Femur (tissue), 1 donor: ENCODE results near the gene MCC.
"Not testable (repeated sequence)": the region's sequence is repeated elsewhere in the genome, so short reads cannot be mapped to it uniquely, and the experiment has no call there.

ENCODE experiments used
- DNase-seq: peaks from one replicate; pipeline ENCODE4 v3.0.0-alpha.2; 2017

Gene MCC

DNA sequence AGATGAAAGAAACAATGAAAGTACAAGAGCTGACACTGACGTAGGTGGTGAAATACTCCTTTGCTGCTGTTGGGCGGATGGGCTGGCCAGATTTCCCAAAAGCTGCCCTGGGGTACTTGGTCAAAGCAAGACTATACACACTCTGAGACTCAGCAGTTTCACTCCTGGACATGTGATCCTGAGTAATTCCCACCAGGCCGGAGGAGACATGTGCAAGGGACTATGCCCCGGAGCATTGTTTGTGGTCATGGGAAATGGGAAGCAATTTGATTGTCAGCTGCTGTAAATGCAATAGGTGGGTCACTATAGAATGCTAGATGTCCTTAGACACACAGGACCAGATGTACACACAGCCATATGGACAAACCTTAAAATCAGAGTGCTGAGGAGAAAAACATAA is 395.6 kb downstream of the MCC start:
- DNase-seq, result no peak

DNA sequence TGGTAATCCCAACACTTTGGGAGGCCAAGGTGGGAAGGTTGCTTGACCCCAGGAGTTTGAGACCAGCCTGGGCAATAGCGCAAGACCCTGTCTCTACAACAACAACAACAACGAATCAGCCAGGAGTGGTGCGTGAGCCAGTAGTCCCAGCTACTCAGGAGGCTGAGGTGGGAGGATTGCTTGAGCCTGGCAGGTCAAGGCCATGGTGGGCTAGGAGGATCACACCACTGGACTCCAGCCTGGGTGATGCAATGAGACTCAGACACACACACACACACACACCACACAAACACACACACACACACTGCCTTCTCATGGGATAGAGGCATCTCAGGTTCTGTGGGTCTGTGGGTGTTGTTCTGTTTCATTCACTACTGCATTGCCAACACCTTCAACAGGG is 396.6 kb downstream of the MCC start:
- DNase-seq, result no peak

DNA sequence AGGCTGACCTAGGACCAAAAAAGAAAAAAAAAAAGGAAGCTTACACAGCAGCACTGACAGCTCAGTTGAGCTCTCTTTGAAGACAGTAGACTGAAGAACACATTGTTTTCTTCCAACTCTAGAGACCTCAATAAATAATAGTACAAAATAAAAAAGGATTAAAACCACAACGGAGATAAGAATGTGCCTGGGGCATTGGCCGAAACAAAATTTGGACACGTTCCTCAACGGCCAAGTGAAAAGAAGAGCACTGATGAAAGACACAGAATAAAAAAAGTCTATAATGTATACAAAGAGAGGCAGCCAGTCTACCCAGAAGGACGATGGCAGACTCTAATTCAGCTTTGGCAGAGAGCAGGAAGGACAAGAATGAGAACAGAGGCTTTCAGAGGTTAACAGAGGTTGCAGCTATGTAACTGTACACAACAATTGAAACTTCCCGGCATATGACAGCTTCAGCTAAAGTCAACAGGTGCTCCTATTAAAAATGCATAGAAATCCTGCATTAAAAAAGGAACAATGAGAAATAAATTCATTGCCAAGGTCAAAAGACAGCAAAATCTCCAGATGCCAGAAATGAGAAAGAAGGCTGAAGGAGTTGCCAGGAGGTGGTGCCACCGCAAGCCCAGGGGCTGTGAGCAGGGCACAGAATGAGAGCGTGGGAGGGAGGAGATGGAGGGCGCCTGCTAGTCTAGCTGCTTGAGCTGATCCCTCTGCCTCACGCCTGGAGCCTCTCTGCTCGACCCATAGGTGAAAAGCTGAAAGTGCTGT is 397.7 kb downstream of the MCC start:
- DNase-seq, result no peak

DNA sequence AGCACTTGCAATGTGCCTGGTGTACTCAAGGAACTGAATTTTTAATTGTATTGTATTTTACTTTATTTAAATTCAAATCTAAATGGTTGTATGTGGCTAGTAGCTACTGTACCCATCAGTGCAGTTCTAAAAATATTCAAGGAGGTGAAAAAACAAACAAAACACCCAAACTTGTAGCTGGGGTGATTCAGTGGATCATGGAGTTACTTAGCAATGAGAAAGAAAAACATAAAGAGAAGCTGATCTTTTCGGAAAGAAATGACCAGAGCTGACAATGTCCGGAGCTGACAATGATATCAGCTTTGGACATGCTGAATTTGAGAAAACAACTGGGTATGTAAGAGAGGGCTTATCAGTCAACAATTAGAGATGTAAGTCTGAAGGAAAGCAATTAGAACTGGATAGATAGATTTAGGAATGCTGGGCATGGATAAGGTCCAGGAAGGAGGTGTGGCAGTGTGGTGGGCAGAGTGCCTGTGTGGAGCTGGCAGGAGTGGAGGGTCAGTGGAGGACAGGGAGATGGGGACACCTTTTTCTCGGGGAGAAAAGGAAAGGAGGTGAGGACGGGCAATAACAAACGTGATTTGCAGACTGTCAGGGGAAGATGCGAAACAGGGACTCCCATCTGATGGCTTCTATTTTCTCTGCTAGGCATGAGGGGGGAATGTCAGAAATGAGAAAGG is 398.5 kb downstream of the MCC start:
- no peak for DNase-seq

DNA sequence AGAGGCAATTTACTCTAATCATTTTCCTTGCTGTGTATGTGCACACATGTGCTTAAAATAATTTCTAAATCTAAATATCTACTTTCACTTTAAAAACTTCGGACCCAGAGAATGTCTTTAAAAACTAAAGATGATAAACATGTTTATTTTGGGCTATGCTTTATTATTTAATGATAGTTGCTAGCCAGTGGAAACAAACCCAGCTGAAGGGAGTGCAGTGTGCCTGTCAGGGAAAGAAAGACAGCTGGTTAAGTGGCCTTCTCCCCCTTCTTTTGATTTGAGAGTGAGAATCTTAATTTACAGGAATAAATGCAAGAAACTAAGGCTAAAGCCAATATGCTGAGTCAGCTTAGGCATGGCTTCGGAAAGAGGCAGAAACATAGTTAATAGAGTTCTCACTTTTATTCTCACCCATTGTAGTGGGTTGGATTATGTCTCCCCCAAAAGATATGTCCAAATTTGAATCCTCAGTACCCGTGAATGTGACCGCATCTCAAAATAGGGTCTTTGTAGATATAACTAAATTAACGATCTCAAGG is 400.2 kb downstream of the MCC start:
- DNase-seq, result no peak

DNA sequence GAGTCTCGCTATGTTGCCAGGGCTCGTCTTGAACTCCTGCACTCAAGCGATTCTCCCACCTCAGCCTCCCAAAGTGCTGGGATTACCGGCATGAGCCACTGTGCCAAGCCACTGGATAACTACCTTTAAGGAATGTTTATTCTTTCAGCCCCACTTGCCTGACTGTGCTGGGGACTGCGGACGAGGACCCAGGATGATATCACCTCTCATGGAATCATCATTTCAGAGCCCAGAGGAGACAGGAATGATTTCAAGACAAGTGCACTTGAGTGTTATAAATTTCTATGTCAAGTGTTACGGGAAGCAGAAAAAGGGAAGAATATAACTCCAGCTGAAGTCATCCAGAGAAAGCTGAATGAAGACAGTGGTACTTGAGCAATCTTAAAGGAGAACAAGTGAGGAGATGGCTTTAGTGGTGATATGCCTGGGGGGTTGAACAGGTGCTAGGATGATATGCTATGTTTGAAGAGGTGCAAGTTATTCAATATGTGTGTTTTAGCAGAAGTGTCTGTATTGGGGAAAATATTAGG is 402.3 kb downstream of the MCC start:
- DNase-seq, result no peak

DNA sequence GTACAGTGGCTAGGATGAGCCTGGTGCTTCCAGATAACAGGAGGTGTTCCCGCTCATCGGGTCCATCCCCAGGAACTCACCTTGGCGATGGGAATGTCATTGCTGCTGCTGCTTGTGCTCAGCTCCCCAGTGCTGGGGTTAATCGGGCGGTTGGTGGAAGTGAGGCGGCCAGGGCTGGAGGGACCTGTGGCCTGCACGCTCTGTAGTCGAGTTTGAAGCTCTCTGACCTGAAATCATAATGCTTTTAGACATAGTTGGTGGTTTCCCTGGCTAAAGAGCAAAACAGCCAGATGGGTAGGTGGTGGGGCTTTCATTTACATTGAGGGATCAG is 403.2 kb downstream of the MCC start:
- DNase-seq, result no peak

DNA sequence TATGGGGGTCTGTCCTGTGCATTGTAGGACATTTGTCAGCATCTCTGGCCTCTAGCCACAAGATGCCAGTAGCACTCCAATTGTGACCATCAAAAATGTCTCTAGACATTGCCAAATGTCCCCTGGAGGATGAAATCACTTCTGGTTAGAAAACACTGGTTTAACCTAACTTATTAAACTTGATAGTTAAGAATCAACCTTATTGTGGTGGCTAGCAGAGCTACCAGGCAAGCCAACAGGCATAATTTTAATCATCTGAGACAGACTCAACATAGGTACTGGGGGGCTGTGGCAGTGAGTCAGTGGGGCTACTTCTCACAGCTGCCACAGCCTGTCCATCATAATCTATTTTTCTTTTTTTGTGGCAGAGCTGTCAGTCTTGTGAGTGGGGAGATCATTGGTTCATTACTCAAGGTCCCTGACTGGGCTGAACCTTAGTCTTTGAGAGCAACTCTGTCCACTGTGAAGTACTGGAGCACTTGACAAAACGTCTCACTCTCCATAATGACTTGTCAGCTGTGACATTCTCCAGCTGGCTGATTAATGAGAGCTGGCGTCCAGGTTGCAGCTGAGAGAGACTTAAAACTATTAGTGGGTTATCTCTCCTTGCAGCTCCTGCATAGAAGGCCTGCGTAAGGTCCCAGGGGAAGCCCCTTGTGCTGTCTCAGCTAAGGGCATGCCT is 403.7 kb downstream of the MCC start:
- no peak for DNase-seq

DNA sequence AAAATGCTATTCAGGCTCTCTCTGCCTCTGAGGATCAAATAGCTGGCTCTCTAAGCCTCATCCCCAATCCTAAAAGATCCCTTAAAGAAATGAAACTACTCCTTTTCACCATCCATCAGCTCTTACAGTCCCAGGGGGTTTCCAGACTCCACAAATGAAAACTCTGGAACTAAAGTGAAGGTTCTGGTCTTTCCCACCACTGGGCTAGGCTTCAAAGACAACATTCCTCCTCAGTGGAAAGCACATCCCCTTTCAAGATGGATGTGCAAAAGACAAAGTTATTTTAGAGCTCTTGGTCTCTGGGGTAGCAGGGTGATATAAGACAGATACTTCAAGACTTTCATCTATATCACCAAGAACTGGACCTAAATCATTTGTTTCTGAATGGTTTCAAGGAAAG is 404.8 kb downstream of the MCC start:
- DNase-seq, result no peak

DNA sequence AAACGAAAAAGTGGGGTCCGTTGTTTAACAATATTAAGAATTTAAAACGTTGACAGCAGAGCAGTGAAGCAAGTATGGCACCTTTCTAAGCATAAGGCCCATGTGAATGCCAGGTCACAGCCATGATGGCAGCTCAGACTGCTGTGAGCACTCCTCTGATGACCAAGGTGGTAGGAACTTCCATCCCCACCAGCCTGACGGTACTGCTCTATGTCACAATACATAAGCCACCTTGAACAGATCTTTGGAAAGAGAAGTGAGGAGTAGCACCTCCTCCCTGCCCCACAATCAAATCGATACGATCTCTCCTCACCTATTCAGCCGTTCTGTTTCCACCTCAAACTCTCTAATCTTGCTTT is 405.7 kb downstream of the MCC start:
- DNase-seq, result no peak

DNA sequence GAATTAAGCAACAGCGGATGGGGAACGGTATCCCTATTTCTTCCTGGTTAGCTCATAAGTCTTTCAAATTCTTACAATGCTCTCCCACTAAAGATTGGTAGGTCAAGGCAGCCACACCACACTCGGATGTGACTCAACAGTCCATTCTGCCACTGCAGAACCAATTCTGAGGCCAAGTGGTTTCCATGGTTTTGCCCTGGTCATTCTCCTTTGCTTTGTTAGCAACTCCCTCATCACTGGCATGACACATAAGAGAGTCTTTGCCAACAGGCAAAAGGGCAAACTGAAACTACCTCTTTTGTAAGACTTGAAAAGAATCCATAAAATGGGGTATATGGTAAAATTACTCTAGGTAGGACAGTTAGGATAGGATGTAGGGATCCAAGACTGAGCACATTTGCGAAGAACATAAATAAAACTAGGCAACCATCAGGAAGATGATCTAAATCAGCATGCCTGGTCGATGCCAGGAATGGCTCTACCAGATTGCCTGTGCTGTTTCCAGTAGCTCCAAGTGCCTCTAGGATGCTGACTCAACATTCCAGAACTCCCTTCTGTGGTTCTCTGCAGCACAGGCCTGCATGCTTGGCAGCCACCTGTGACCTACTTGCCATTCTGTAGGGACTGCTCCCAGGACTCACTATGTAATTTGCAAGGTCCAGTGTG is 406.2 kb downstream of the MCC start:
- no peak for DNase-seq

DNA sequence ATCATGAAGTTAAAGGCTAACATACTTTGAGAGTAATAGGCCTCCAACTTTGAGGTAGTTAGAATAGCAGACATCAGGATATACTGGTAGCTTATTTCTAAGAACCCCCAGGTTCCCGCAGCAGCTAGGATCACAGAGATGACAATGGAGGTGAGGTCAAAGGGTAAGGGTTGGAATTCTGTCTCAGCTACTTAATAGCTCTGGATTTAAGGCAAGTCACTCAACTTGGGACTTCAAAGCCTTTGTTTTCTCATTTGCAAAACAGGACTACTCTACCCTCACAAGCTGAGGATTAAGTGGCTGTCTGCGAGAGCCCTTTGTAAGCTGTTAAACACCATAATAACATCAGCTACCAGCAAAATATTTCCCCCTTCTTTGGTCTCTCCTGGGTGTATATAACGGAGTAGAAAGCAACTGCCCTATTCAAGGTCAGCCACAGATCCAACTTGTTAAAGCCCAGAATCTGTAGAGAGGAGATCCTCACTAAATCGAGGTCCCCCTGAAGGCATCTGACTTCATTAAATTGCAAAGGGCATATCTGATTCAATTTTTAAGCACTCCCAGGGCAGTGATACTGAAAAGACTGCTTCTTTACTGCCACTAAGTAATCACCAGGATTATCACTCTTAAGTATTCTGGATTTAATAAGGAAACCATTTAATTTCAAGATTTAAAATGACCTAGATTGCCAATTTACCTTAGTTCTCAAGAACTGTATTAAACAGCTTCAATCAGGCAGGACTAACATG is 407.0 kb downstream of the MCC start:
- no peak for DNase-seq

DNA sequence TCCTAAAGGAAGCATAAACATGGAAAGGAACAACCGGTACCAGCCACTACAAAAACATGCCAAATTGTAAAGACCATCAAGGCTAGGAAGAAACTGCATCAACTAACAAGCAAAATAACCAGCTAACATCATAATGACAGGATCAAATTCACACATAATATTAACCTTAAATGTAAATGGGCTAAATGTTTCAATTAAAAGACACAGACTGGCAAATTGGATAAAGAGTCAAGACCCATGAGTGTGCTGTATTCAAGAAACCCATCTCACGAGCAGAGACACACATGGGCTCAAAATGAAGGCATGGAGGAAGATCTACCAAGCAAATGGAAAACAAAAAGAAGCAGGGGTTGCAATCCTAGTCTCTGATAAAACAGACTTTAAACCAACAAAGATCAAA is 411.6 kb downstream of the MCC start:
- DNase-seq, result not testable (repeated sequence)

DNA sequence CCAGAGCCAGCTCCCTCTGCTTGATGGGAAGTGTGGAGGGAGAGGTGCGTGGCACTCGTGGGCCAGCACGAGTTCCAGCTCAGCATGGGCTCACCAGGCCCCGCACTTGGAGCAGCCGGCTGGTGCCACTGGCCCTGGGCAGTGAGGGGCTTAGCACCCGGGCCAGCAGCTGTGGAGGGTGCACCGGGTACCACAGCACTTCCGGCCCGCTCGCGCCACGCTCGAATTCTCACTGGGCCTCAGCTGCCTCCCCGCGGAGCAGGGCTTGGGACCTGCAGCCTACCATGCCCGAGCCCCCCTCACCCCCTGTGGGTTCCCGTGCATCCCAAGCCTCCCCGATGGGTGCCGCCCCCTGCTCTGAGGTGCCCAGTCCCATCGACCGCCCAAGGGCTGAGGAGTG is 413.2 kb downstream of the MCC start:
- DNase-seq, result no peak

DNA sequence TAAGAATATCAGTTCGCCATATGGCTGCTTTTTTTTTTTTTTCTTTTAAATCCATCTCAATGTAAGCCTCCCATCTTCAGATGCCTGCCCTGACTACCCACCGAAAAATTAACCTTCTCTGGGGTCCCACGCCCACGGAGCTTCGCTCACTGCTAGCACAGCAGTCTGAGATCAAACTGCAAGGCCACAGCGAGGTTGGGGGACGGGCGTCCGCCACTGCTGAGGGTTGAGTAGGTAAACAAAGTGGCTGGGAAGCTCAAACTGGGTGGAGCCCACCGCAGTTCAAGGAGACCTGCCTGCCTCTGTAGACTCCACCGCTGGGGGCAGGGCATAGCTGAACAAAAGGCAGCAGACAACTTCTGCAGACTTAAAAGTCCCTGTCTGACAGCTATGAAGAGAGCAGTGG is 414.6 kb downstream of the MCC start:
- not testable (repeated sequence) for DNase-seq

DNA sequence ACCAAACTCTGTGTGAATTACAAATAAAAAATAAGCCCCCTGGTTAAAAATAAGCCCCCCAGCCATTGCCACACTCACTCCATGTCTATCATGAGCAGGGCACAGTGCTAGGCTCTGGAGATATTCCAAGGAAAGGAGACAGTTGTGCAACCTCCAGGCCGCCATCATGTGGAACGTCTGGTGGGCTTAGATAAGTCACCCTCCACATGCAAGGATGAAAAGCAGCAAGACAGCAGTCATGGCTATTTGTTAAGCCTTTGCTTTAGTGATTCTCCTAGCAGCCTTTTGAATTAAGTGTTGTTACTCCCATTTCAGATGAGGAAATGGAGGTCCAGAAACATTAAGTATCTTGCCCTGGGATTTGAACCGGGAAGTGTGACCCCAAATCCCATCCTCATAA is 416.9 kb downstream of the MCC start:
- no peak for DNase-seq

DNA sequence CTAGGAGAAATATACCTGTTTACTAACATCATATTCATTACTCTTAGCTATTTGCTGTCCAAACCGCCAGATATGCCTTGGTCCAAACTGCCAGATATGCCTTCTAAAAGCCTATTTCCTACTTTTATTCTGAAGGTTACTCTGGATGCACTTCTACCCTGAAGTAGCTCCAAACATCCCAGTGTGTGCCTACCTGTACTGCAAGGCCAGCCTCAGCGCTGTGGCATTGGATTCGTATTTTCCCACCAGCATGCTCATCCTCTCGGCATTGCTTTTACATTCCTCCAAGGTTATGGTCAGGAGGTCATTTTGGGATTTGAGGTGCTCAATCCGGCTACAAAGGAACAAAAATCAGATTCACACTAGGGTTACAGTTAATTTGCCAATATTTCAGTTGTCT is 417.4 kb downstream of the MCC start:
- no peak for DNase-seq

DNA sequence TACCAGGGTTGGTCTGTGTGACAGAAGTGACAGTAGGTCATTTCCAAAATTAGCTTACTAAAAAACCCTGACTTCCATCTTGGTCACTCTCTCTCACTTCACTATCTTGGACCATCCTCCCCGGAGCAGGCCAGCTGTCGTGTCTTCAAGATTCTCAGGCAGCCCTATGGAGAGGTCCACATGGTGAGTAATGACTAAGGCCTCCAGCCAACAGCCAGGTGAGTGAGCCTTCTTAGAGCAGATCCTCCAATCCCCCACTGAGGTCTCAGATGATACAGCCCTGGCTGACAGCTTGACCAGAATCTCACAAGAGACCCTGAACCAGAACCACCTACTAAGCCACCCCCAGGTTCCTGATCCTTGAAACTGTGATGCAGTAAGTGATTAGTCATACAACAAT is 419.7 kb downstream of the MCC start:
- no peak for DNase-seq

DNA sequence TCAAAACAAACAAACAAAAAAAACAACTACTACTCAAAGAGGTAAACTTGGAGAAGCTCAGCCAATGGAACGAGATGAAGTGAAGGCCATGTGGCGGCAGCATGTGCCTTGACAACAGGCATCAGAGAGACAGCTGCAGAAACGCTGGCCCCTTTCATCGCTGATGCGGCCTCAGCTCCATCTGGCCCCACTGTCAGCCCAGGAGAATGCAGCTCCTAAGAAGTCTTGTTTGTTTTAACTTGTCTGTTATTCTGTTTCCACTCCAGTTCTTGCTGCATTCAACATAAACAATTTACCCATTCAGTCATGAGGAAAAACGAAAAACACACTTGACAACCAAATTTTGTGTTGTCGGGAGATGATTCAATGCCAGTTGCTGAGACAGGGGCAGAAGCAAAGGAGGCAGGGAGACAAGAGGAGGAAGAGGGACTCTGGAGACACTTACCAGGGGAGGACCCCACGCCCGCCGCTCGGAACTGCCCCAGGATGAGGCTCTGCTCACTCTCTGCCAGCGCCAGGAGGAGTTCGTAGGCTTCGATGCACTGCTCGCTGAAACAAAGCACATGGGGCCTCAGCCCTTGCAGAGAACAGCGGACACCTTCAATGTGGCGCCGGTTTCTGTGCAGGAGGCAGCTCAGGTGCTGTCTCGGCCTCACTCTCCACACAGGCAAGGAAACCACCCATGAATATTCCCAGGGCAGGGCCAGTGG is 420.5 kb downstream of the MCC start:
- DNase-seq, result peak; percentile 60

DNA sequence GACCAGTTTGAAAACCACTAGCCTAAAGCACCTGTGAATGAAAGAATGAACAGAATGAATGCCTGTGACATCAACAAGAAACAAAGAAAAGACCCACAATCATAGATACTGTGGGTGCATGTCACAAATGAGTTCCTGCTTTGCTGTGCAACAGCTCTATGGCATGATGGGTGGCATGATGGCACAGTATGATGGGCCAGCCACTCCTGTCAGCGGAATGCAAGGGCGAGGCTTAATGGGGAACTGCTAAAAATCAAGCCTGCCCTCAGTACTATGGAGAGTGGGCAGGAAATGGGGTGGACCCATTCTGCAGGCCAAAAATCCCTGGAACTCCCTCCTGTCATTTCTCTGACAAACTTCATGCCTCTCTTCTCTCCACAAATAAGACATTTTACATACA is 422.6 kb downstream of the MCC start:
- DNase-seq, result no peak

DNA sequence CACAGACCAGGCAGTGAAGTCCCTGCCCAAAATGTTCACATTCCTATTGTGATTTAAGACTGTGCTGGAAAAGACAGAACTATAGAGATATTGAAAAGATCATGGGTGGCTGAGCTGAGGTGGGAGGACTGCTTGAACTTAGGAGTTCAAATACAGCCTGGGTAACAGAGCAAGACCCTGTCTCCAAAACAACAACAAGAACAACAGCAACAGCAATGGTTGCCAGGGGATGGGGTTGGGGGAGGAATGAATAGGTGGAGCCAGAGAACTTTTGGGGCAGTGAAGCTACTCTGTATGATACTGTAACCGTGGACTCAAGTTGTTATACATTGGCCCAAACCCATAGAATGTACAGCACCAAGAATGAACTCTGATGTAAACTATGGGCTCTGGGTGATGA is 423.4 kb downstream of the MCC start:
- no peak for DNase-seq

DNA sequence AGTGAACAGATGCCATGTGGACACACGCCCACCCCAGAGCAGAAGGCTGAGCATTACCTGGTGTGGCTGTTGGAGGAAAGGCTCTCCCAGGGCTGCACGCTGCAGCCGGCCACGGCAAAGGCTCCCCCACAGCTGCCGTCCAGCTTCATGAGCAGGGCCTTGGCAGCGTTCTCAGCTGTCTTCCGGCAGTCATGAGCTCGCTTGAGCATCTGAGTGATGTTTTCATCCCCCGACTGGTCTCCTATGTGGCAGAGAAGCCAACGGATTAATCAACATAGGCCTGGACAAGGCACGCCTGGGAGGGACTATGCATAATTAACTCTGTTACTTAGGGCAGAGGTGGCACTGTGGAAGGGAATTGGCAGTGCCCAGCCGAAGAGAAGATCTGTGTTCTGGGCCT is 424.3 kb downstream of the MCC start:
- DNase-seq, result peak; percentile 80
